Endothelial cell of umbilical vein (primary cell): Measurements from ENCODE around the gene EPAS1. TPM values are rescaled to one million over a fixed set of nuclear protein-coding genes. Genes with fewer than 3 reads are reported as not detected.

Experiments
- BruUV-seq: library from RNA; stranded (reverse); fragments of 400-500 nt; replicated peaks from 2 replicates; lab custom pipeline; 2021; lab: Mats Ljungman, UMichigan
- CTCF ChIA-PET: fragments of 300-600, 350-600 bp; sonication (Branson Sonifier 250); formaldehyde crosslinking; loops from one replicate; lab custom pipeline; 2021; ENCODE audit warnings: antibody characterized with exemption, inconsistent platforms; lab: Charles Lee
- POLR2A ChIA-PET: fragments of 300-600, 350-600 bp; sonication (Branson Sonifier 250); formaldehyde crosslinking; loops from one replicate; lab custom pipeline; 2021; ENCODE audit warnings: antibody characterized with exemption, inconsistent platforms; lab: Charles Lee
- DNase-seq: peaks from one replicate; pipeline ENCODE4 v3.0.0-alpha.2; 2011; ENCODE audit warnings: low read depth, low spot score
- FAIRE-seq: peaks from 2 replicates; lab custom pipeline; 2011; peaks lifted over from hg19 to GRCh38; lab: Jason Lieb, UNC
- H2AFZ ChIP-seq: 2 replicates; pipeline ENCODE4 v1.6.0; 2012; ENCODE audit warnings: low read depth, low read length, control low read depth, inconsistent platforms
- H3K27ac ChIP-seq: 2 replicates; pipeline ENCODE4 v1.5.1; 2011; ENCODE audit warnings: low read depth, mild to moderate bottlenecking, control low read depth, low read length, moderate library complexity; ENCODE audit not compliant: insufficient read depth
- H3K27me3 ChIP-seq, 2 experiments: 2 replicates each; pipeline versions ENCODE4 v1.6.0 to v1.6.1; 2011; ENCODE audit warnings: low read length in 2 of 2, mixed read lengths in 1 of 2; ENCODE audit not compliant: control insufficient read depth in 2 of 2, insufficient read depth in 2 of 2
- H3K36me3 ChIP-seq, 2 experiments: 2 replicates in 1 of 2; 3 replicates in 1 of 2; pipeline ENCODE4 v1.5.1; 2011; ENCODE audit warnings: low read length in 2 of 2, mild to moderate bottlenecking in 1 of 2, moderate library complexity in 1 of 2; ENCODE audit not compliant: control insufficient read depth in 2 of 2, insufficient read depth in 2 of 2; ENCODE audit errors: extremely low read depth in 1 of 2
- H3K4me1 ChIP-seq: 3 replicates; pipeline ENCODE4 v1.5.1; 2011; ENCODE audit warnings: mild to moderate bottlenecking, low read length; ENCODE audit not compliant: control insufficient read depth, insufficient read depth; ENCODE audit errors: extremely low read depth
- H3K4me2 ChIP-seq: 2 replicates; pipeline ENCODE4 v1.6.1; 2011; ENCODE audit warnings: low read length, control low read depth, mixed read lengths; ENCODE audit not compliant: insufficient read depth
- H3K4me3 ChIP-seq, 3 experiments: fragments of 200-600 bp in 1 of 3; sonication (generic), shearing (Covaris generic) in 1 of 3; replicated peaks in 1 of 3; 2 replicates each; pipeline ENCODE4 v1.5.1; 2011 to 2016; ENCODE audit warnings: control low read depth in 3 of 3, low read length in 3 of 3, mild to moderate bottlenecking in 2 of 3, inconsistent platforms in 1 of 3, low read depth in 1 of 3, moderate library complexity in 1 of 3; ENCODE audit not compliant: insufficient read depth in 1 of 3
- H3K79me2 ChIP-seq: 2 replicates; pipeline ENCODE4 v1.6.0; 2012; ENCODE audit warnings: low read length, inconsistent platforms; ENCODE audit not compliant: control insufficient read depth, insufficient read depth
- H3K9ac ChIP-seq: replicated peaks from 2 replicates; pipeline ENCODE3; 2011; ENCODE audit warnings: low read length, control low read depth; ENCODE audit not compliant: insufficient read depth; ENCODE audit errors: extremely low read depth
- H3K9me1 ChIP-seq: replicated peaks from 3 replicates; pipeline ENCODE4 v1.6.0; 2011; ENCODE audit warnings: mild to moderate bottlenecking, low read length; ENCODE audit not compliant: control insufficient read depth, insufficient read depth; ENCODE audit errors: extremely low read depth
- H3K9me3 ChIP-seq: replicated peaks from 2 replicates; pipeline ENCODE4 v1.5.1; 2012; ENCODE audit warnings: low read length, inconsistent platforms; ENCODE audit not compliant: control insufficient read depth, insufficient read depth
- H4K20me1 ChIP-seq: replicated peaks from 2 replicates; pipeline ENCODE3; 2011; ENCODE audit warnings: mild to moderate bottlenecking, low read length; ENCODE audit not compliant: control insufficient read depth, insufficient read depth; ENCODE audit errors: extremely low read depth
- CTCF ChIP-seq, 2 donors: IDR thresholded peaks; 1 replicate in 1 of 2; 2 replicates in 1 of 2; pipeline ENCODE4 v1.5.1; 2011; ENCODE audit warnings: low read length in 2 of 2, mild to moderate bottlenecking in 2 of 2, moderate library complexity in 2 of 2, control low read depth in 1 of 2, inconsistent platforms in 1 of 2, low read depth in 1 of 2; ENCODE audit not compliant: insufficient read depth in 1 of 2; ENCODE audit errors: extremely low read depth in 1 of 2
- EZH2 ChIP-seq: IDR thresholded peaks from 2 replicates; pipeline ENCODE4 v1.6.1; 2012; ENCODE audit warnings: borderline replicate concordance, low read depth, mild to moderate bottlenecking, moderate library complexity, low read length, inconsistent platforms; ENCODE audit not compliant: severe bottlenecking
- FOS ChIP-seq: IDR thresholded peaks from 2 replicates; pipeline ENCODE4 v1.6.1; 2011; ENCODE audit warnings: mild to moderate bottlenecking, low read length, moderate library complexity, borderline replicate concordance; ENCODE audit not compliant: insufficient read depth
- GATA2 ChIP-seq: IDR thresholded peaks from 2 replicates; pipeline ENCODE4 v1.7.0; 2011; ENCODE audit warnings: low read depth, mild to moderate bottlenecking, moderate library complexity, mixed read lengths, low read length; ENCODE audit not compliant: insufficient read length, insufficient read depth
- JUN ChIP-seq: IDR thresholded peaks from 2 replicates; pipeline ENCODE4 v1.6.1; 2011; ENCODE audit warnings: borderline replicate concordance, low read depth; ENCODE audit not compliant: insufficient read length, insufficient read depth
- MAX ChIP-seq: IDR thresholded peaks from 2 replicates; pipeline ENCODE4 v1.6.1; 2011; ENCODE audit not compliant: insufficient read depth, insufficient read length
- MYC ChIP-seq: IDR thresholded peaks from one replicate; pipeline ENCODE4 v1.6.1; 2011; ENCODE audit warnings: mild to moderate bottlenecking, low read depth, low read length
- POLR2A ChIP-seq: IDR thresholded peaks from 2 replicates; pipeline ENCODE4 v1.6.1; 2012; ENCODE audit warnings: low read depth, mild to moderate bottlenecking, control low read depth, low read length
- POLR2AphosphoS5 ChIP-seq: IDR thresholded peaks from 2 replicates; pipeline ENCODE4 v1.6.1; 2012; ENCODE audit warnings: low read depth, mild to moderate bottlenecking, control low read depth, low read length, moderate library complexity; ENCODE audit not compliant: insufficient read depth
- dilution Hi-C: fragments of 300-500 bp; cut with MboI; formaldehyde crosslinking; loops from one replicate; pipeline ENCODE4 v1.15.0; 2019; ENCODE audit warnings: low sequenced_read_pairs; ENCODE audit not compliant: extremely low pct_ligation_motif_present
- intact Hi-C: fragments of 100-400 bp; cut with micrococcal nuclease; formaldehyde crosslinking; loops from one replicate; pipeline ENCODE4 v1.10.0; 2022
- polyA plus RNA-seq, 4 experiments: library from polyadenylated mRNA; depleted of rRNA in 3 of 4; stranded (reverse) in 3 of 4; unstranded in 1 of 4; fragments of >200 nt; gene quantifications; 2 replicates each; pipeline versions ENCODE4 v1.2.1 to v1.2.3, GENCODE V29; 2011 to 2012; ENCODE audit warnings: missing spikeins in 1 of 4
- total RNA-seq: library from RNA; stranded (reverse); gene quantifications from 2 replicates; pipeline ENCODE4 v1.2.3, GENCODE V29; 2021

Gene EPAS1
- total and polyA plus RNA-seq, 2 donors (not counting 3 experiments of a cell fraction or from before 2014, with no cell fraction given) = 229 to 374 TPM

GRCh38 chr2:46262248-46262938, 34.8 kb upstream of the EPAS1 start:
- Histone ChIP-seq H3K9me1 (no peaks in the 10 kb centered on the region), H3K27me3 (no peaks in the 10 kb centered on the region), H3K4me3 (no peak overlapping the region), H3K4me1 (peaks cover 34% of the 10 kb centered on the region), H3K9me3 (no peaks in the 10 kb centered on the region), H3K27ac (no peak overlapping the region), H3K79me2 (no peaks in the 10 kb centered on the region), H4K20me1 (no peaks in the 10 kb centered on the region), H3K9ac (no peak overlapping the region), H3K36me3 (no peaks in the 10 kb centered on the region), H2AFZ (no peak overlapping the region), H3K4me2 (no peak overlapping the region)
- ChIA-PET POLR2A (no interaction called here), CTCF (no interaction called here)
- intact Hi-C loops = no loop called here
- no TSS peak for BruUV-seq
- dilution Hi-C loops = no loop called here
- no peak for DNase-seq
- no peak for FAIRE-seq
- TF ChIP-seq FOS (no peak), JUN (no peak), POLR2A (no peak), MYC (no peak)

- no peak overlapping the region for H3K4me3 ChIP-seq
- BruUV-seq = no TSS peak
- H3K9me1 ChIP-seq = no peaks in the 10 kb centered on the region
- intact Hi-C loops = no loop called here
- no peak for DNase-seq
- H3K4me2 ChIP-seq = no peak overlapping the region
- dilution Hi-C loops = no loop called here
- H3K9me3 ChIP-seq = no peaks in the 10 kb centered on the region
- no peaks in the 10 kb centered on the region for H3K27me3 ChIP-seq
- no peak overlapping the region for H3K27ac ChIP-seq
- FAIRE-seq = no peak
- no peak overlapping the region for H2AFZ ChIP-seq
- CTCF ChIA-PET = interaction anchor here (2.0 kb wide), 1 partner anchor 10 kb away, joined by 9 read pairs; no protein-coding TSS in a partner anchor
- POLR2A ChIA-PET = no interaction called here
- no peaks in the 10 kb centered on the region for H4K20me1 ChIP-seq
- H3K4me1 ChIP-seq = peaks cover 36% of the 10 kb centered on the region
- no peak for TF ChIP-seq POLR2AphosphoS5
- no peak for TF ChIP-seq MYC
- no peak for TF ChIP-seq CTCF (IDR thresholded peaks at IDR 0.05; ENCODE audit: extremely low read depth in 1 of 2, insufficient read depth in 1 of 2, low read depth in 1 of 2, low read length in 2 of 2)
- no peak for TF ChIP-seq POLR2A
- TF ChIP-seq FOS = no peak
- TF ChIP-seq MAX = no peak
- TF ChIP-seq GATA2 = no peak
- TF ChIP-seq EZH2 = no peak
- no peak for TF ChIP-seq JUN
- H3K36me3 ChIP-seq = no peaks in the 10 kb centered on the region
- no peak overlapping the region for H3K9ac ChIP-seq
- H3K79me2 ChIP-seq = no peaks in the 10 kb centered on the region
Observed at GRCh38 chr2:46263347-46263746, 33.9 kb upstream of the EPAS1 start.
